SK-N-SH treated with all-trans-retinoic acid at 6 μM for 48 hours (cell line): ENCODE results near the gene ZNF330.

Experiments
- ATAC-seq: fragments of 200-7000 bp; cut with Tn5 transposase; 3 replicates; pipeline ENCODE4 v1.9.1; 2020; ENCODE audit warnings: mild to moderate bottlenecking, moderate library complexity
- ARNTL ChIP-seq: fragments of 450-650 bp; formaldehyde crosslinking; IDR thresholded peaks from 2 replicates; pipeline ENCODE4 v1.5.0; 2020; ENCODE audit warnings: low read depth, mild to moderate bottlenecking, moderate library complexity, borderline replicate concordance
- CSDC2 ChIP-seq: fragments of 250-450 bp; sonication (Bioruptor Pico); IDR thresholded peaks from 2 replicates; pipeline ENCODE4 v1.5.0; 2020; ENCODE audit warnings: mild to moderate bottlenecking, moderate library complexity
- ESRRG ChIP-seq: fragments of 250-450 bp; sonication (Bioruptor Pico); IDR thresholded peaks from 2 replicates; pipeline ENCODE4 v1.6.1; 2021; ENCODE audit warnings: mild to moderate bottlenecking
- GLIS3 ChIP-seq: fragments of 250-450 bp; sonication (Bioruptor Pico); IDR thresholded peaks from 2 replicates; pipeline ENCODE4 v1.5.0; 2020; ENCODE audit warnings: mild to moderate bottlenecking, moderate library complexity
- ISL1 ChIP-seq: fragments of 250-450 bp; sonication (Bioruptor Pico); IDR thresholded peaks from 2 replicates; pipeline ENCODE4 v2.1.2; 2022; ENCODE audit warnings: mild to moderate bottlenecking, moderate library complexity
- OSR1 ChIP-seq: fragments of 250-450 bp; sonication (Bioruptor Pico); IDR thresholded peaks from 2 replicates; pipeline ENCODE4 v1.8.0; 2022; ENCODE audit warnings: moderate library complexity, mild to moderate bottlenecking, inconsistent platforms
- PPARA ChIP-seq: fragments of 250-450 bp; sonication (Bioruptor Pico); IDR thresholded peaks from 2 replicates; pipeline ENCODE4 v1.5.0; 2020; ENCODE audit warnings: mild to moderate bottlenecking, borderline replicate concordance
- RARB ChIP-seq: fragments of 250-450 bp; sonication (Bioruptor Pico); IDR thresholded peaks from 2 replicates; pipeline ENCODE4 v1.8.0; 2021; ENCODE audit warnings: mild to moderate bottlenecking, moderate library complexity
- SNAI2 ChIP-seq: fragments of 250-450 bp; sonication (Bioruptor Pico); IDR thresholded peaks from 2 replicates; pipeline ENCODE4 v1.5.0; 2020; ENCODE audit warnings: mild to moderate bottlenecking, moderate library complexity
- TCF4 ChIP-seq: fragments of 250-450 bp; sonication (Bioruptor Pico); IDR thresholded peaks from 2 replicates; pipeline ENCODE4 v1.8.0; 2021; ENCODE audit warnings: mild to moderate bottlenecking, moderate library complexity, borderline replicate concordance
- TOX ChIP-seq: fragments of 250-450 bp; sonication (Bioruptor Pico); IDR thresholded peaks from 2 replicates; pipeline ENCODE4 v1.8.0; 2021; ENCODE audit warnings: mild to moderate bottlenecking, moderate library complexity, borderline replicate concordance
- ZC3H10 ChIP-seq: fragments of 250-450 bp; sonication (Bioruptor Pico); IDR thresholded peaks from 2 replicates; pipeline ENCODE4 v1.5.1; 2021; ENCODE audit warnings: mild to moderate bottlenecking, moderate library complexity
- ZFP3 ChIP-seq: fragments of 250-450 bp; sonication (Bioruptor Pico); IDR thresholded peaks from 2 replicates; pipeline ENCODE4 v1.5.0; 2020; ENCODE audit warnings: mild to moderate bottlenecking, moderate library complexity
- ZFP30 ChIP-seq: fragments of 450-650 bp; formaldehyde crosslinking; IDR thresholded peaks from 2 replicates; pipeline ENCODE4 v1.5.0; 2022; ENCODE audit warnings: mild to moderate bottlenecking, moderate library complexity
- ZNF565 ChIP-seq: fragments of 450-650 bp; formaldehyde crosslinking; conservative IDR thresholded peaks from 2 replicates; pipeline ENCODE4 v1.5.0; 2020; ENCODE audit warnings: low read depth, mild to moderate bottlenecking, moderate library complexity
- ZNF70 ChIP-seq: fragments of 450-650 bp; formaldehyde crosslinking; IDR thresholded peaks from 2 replicates; pipeline ENCODE4 v1.5.0; 2020; ENCODE audit warnings: mild to moderate bottlenecking, moderate library complexity
- ZNF8 ChIP-seq: fragments of 450-650 bp; formaldehyde crosslinking; IDR thresholded peaks from 2 replicates; pipeline ENCODE4 v1.5.0; 2020; ENCODE audit warnings: mild to moderate bottlenecking, moderate library complexity
- TF ChIP-seq, protein P1 (sequence below): fragments of 250-450 bp; sonication (Bioruptor Pico); IDR thresholded peaks from 2 replicates; pipeline ENCODE4 v1.8.0; 2020; ENCODE audit warnings: mild to moderate bottlenecking, moderate library complexity, borderline replicate concordance
- TF ChIP-seq, protein P2 (sequence below): fragments of 250-450 bp; sonication (Bioruptor Pico); IDR thresholded peaks from 2 replicates; pipeline ENCODE4 v1.5.1; 2020; ENCODE audit warnings: low read depth, mild to moderate bottlenecking, moderate library complexity
- TF ChIP-seq, protein P3 (sequence below): fragments of 250-450 bp; sonication (Bioruptor Pico); IDR thresholded peaks from 2 replicates; pipeline ENCODE4 v1.5.1; 2021; ENCODE audit warnings: mild to moderate bottlenecking, moderate library complexity
- TF ChIP-seq, protein P4 (sequence below): fragments of 250-450 bp; sonication (Bioruptor Pico); IDR thresholded peaks from 2 replicates; pipeline ENCODE4 v1.5.0; 2020; ENCODE audit warnings: mild to moderate bottlenecking, moderate library complexity

The ZNF330 gene

DNA sequence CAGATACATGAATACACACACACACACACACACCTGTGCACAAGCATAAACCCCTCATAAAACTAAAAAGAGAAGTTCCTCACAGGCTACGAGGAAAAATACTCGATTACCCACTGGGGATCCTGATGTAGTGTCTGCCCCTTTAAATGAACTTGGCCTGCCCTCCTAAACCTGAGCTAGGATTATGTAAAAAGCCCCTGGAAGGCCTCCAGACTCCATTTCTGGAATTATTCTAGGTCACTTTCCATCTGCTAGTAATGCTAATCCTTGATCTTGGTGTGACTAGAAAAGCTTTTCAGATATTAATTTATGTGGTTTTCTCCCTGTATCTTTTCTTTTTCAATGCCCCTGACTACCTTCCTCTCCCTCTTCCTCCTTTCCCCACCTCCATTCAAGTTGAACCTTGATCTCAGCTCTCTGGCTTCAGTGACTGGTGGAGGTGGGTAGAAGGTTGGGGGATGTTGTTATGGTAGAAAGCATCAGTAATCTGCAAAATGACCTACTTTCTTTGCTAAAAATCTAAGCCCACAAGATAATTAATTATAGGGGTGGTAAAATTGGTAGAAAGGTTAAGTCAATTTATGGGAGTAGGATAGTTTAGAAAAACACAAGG, 25.5 kb upstream of the ZNF330 start:
- no peak for ATAC-seq
- TF ChIP-seq ZNF8 (CRISPR knock-in tag) = no peak
- no peak for TF ChIP-seq RARB (CRISPR knock-in tag)
- TF ChIP-seq ZFP30 (CRISPR knock-in tag) = no peak
- TF ChIP-seq TCF4 (CRISPR knock-in tag) = no peak
- TF ChIP-seq, all 23 proteins: peak for 0

DNA sequence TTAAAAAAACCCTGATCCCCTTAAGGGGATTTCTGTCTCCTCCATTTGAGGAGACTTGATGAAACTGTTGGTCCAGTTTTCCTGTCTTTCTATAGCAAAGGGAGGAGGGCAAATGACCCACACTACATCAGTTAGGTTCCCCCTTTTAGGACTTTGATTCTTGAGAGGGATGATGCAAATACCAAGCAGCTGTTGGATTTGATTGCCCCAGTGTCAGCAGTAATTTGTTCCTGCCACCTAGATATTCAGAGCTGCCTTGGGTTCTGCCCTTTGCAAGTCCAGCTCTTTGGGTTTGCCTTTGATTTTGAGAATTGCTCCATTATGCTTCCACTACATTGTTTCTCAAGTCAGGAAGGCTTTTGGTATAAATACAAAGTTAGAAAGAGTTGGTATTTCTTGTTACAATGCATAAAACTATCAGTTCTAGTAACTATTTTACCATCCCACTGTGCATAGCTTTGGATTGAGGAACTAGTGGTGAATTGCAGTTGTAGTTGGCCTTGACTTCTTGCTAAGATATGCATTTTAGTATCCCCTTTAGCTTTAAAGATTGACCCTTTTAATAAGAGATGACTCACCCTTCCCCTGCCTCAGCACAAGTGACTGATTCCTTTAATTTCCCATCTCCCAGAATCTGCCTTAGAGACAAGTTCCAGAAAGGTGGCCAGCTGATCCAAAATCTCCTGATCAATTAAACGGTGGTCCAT, 24.3 kb upstream of the ZNF330 start:
- TF ChIP-seq ZFP3 (no peak), PPARA (CRISPR knock-in tag) (no peak)
- TF ChIP-seq, protein P1, sequence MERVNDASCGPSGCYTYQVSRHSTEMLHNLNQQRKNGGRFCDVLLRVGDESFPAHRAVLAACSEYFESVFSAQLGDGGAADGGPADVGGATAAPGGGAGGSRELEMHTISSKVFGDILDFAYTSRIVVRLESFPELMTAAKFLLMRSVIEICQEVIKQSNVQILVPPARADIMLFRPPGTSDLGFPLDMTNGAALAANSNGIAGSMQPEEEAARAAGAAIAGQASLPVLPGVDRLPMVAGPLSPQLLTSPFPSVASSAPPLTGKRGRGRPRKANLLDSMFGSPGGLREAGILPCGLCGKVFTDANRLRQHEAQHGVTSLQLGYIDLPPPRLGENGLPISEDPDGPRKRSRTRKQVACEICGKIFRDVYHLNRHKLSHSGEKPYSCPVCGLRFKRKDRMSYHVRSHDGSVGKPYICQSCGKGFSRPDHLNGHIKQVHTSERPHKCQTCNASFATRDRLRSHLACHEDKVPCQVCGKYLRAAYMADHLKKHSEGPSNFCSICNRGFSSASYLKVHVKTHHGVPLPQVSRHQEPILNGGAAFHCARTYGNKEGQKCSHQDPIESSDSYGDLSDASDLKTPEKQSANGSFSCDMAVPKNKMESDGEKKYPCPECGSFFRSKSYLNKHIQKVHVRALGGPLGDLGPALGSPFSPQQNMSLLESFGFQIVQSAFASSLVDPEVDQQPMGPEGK (CRISPR knock-in tag) = no peak
- no peak for ATAC-seq

DNA sequence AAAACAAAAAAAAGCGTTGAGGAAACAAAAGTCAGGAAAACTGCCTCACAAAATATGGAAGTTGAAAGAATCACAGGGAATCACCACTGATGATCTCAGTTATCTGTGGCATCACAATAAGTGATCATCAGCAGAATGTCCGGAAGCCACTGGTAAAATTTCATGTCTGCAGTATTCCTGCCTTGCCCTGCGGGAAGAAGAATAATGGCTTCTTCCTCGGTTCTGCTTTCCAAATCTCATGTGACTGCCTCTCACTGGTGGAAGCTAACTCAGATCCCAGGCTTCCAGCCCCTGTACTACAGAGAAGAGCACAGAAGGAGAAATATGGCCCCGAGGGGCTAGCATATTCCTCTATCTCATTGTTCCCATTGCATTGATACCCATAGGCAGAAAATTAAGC, 12.7 kb upstream of the ZNF330 start:
- ATAC-seq = no peak
- TF ChIP-seq PPARA (CRISPR knock-in tag) (no peak), ZFP30 (CRISPR knock-in tag) (no peak), SNAI2 (CRISPR knock-in tag) (no peak), ESRRG (CRISPR knock-in tag) (no peak), RARB (CRISPR knock-in tag) (no peak), ARNTL (CRISPR knock-in tag) (no peak), CSDC2 (CRISPR knock-in tag) (no peak), ZC3H10 (no peak), OSR1 (CRISPR knock-in tag) (no peak), GLIS3 (no peak), ZNF565 (CRISPR knock-in tag) (no peak), ZNF70 (CRISPR knock-in tag) (no peak), TCF4 (CRISPR knock-in tag) (no peak), TOX (CRISPR knock-in tag) (no peak), ZFP3 (no peak), ISL1 (CRISPR knock-in tag) (no peak)
- TF ChIP-seq, protein P2, sequence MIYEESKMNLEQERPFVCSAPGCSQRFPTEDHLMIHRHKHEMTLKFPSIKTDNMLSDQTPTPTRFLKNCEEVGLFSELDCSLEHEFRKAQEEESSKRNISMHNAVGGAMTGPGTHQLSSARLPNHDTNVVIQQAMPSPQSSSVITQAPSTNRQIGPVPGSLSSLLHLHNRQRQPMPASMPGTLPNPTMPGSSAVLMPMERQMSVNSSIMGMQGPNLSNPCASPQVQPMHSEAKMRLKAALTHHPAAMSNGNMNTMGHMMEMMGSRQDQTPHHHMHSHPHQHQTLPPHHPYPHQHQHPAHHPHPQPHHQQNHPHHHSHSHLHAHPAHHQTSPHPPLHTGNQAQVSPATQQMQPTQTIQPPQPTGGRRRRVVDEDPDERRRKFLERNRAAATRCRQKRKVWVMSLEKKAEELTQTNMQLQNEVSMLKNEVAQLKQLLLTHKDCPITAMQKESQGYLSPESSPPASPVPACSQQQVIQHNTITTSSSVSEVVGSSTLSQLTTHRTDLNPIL (CRISPR knock-in tag) = no peak
- TF ChIP-seq, protein P3, sequence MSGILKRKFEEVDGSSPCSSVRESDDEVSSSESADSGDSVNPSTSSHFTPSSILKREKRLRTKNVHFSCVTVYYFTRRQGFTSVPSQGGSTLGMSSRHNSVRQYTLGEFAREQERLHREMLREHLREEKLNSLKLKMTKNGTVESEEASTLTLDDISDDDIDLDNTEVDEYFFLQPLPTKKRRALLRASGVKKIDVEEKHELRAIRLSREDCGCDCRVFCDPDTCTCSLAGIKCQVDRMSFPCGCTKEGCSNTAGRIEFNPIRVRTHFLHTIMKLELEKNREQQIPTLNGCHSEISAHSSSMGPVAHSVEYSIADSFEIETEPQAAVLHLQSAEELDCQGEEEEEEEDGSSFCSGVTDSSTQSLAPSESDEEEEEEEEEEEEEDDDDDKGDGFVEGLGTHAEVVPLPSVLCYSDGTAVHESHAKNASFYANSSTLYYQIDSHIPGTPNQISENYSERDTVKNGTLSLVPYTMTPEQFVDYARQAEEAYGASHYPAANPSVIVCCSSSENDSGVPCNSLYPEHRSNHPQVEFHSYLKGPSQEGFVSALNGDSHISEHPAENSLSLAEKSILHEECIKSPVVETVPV = no peak
- TF ChIP-seq, protein P4, sequence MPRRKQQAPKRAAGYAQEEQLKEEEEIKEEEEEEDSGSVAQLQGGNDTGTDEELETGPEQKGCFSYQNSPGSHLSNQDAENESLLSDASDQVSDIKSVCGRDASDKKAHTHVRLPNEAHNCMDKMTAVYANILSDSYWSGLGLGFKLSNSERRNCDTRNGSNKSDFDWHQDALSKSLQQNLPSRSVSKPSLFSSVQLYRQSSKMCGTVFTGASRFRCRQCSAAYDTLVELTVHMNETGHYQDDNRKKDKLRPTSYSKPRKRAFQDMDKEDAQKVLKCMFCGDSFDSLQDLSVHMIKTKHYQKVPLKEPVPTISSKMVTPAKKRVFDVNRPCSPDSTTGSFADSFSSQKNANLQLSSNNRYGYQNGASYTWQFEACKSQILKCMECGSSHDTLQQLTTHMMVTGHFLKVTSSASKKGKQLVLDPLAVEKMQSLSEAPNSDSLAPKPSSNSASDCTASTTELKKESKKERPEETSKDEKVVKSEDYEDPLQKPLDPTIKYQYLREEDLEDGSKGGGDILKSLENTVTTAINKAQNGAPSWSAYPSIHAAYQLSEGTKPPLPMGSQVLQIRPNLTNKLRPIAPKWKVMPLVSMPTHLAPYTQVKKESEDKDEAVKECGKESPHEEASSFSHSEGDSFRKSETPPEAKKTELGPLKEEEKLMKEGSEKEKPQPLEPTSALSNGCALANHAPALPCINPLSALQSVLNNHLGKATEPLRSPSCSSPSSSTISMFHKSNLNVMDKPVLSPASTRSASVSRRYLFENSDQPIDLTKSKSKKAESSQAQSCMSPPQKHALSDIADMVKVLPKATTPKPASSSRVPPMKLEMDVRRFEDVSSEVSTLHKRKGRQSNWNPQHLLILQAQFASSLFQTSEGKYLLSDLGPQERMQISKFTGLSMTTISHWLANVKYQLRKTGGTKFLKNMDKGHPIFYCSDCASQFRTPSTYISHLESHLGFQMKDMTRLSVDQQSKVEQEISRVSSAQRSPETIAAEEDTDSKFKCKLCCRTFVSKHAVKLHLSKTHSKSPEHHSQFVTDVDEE (CRISPR knock-in tag) = no peak
- TF ChIP-seq, protein P1 (CRISPR knock-in tag) = no peak
